ENCODE measurements around the gene ZNF185. TPM values are rescaled to one million over a fixed set of nuclear protein-coding genes. Genes with fewer than 3 reads are reported as not detected.

Gene ZNF185
- total RNA-seq, 1 donor from 2014 or later: 31.8 TPM

- H3K27me3 Mint-ChIP-seq (ENCODE audit: low read depth): peaks cover 5% of the 10 kb centered on the region
- H3K4me3 Mint-ChIP-seq: no peak overlapping the region
- H3K9me3 Mint-ChIP-seq: peaks cover 28% of the 10 kb centered on the region
- no peak overlapping the region for H3K27ac Mint-ChIP-seq
- no peak for DNase-seq (ENCODE audit: low spot score in 2 of 2, unreplicated experiment in 2 of 2)
- H3K4me1 Mint-ChIP-seq: no peaks in the 10 kb centered on the region
- no peak for TF ChIP-seq CTCF (IDR thresholded peaks at IDR 0.05; ENCODE audit: unreplicated experiment)
- no peaks in the 10 kb centered on the region for H3K36me3 Mint-ChIP-seq
Observed at GRCh38 chrX:152886716-152887115, 11.2 kb upstream of the ZNF185 start.

DNA sequence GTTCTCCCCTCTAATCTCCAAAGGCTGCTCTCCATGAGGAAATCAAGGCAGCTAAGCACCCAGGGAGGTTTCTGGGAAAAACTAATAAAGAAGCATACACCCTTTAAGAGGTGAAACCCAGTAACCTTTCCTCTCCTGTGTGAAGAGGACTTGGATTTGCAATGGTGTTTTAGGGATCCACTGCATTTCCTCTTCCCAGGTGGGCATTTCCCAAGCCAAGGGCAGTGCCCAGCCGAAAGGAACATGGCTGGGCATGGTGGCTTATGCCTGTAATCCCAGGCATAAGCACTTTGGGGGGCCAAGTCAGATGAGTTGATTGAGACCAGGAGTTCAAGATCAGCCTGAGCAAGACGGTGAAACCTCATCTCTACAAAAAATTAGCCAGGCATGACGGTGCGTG is 5.4 kb upstream of the ZNF185 start:
- TF ChIP-seq CTCF (IDR thresholded peaks at IDR 0.05; ENCODE audit: unreplicated experiment): no peak

GRCh38 chrX:152892999-152893891 is 4.6 kb upstream of the ZNF185 start:
- no peak for DNase-seq (ENCODE audit: low spot score in 2 of 2, unreplicated experiment in 2 of 2)
- H3K4me1 Mint-ChIP-seq: peaks cover 21% of the 10 kb centered on the region
- H3K27me3 Mint-ChIP-seq (ENCODE audit: low read depth): peaks cover 5% of the 10 kb centered on the region
- peak overlapping the region; percentile 82 for H3K27ac Mint-ChIP-seq
- TF ChIP-seq CTCF (IDR thresholded peaks at IDR 0.05; ENCODE audit: unreplicated experiment): no peak
- H3K4me3 Mint-ChIP-seq: no peak overlapping the region
- H3K9me3 Mint-ChIP-seq: peaks cover 25% of the 10 kb centered on the region
- H3K36me3 Mint-ChIP-seq: no peaks in the 10 kb centered on the region

More for the DNA sequence above, 5.4 kb upstream of the ZNF185 start:
- no peak overlapping the region for H3K4me3 Mint-ChIP-seq
- H3K9me3 Mint-ChIP-seq: peaks cover 26% of the 10 kb centered on the region
- H3K36me3 Mint-ChIP-seq: no peaks in the 10 kb centered on the region
- H3K27ac Mint-ChIP-seq: no peak overlapping the region
- peaks cover 5% of the 10 kb centered on the region for H3K27me3 Mint-ChIP-seq (ENCODE audit: low read depth)
- no peak for DNase-seq (ENCODE audit: low spot score in 2 of 2, unreplicated experiment in 2 of 2)
- peaks cover 21% of the 10 kb centered on the region for H3K4me1 Mint-ChIP-seq

GRCh38 chrX:152893980-152894610 is 3.8 kb upstream of the ZNF185 start:
- no peak for TF ChIP-seq CTCF (IDR thresholded peaks at IDR 0.05; ENCODE audit: unreplicated experiment)
- Mint-ChIP-seq H3K27ac (peak overlapping the region; percentile 82), H3K9me3 (peaks cover 22% of the 10 kb centered on the region), H3K36me3 (no peaks in the 10 kb centered on the region), H3K27me3 (ENCODE audit: low read depth) (peaks cover 2% of the 10 kb centered on the region), H3K4me3 (no peak overlapping the region), H3K4me1 (peaks cover 21% of the 10 kb centered on the region)
- DNase-seq (ENCODE audit: low spot score in 2 of 2, unreplicated experiment in 2 of 2): no peak

GRCh38 chrX:152895121-152895520 is 2.7 kb upstream of the ZNF185 start:
- Mint-ChIP-seq H3K4me3 (no peak overlapping the region), H3K4me1 (peaks cover 21% of the 10 kb centered on the region), H3K27ac (no peak overlapping the region), H3K9me3 (peaks cover 17% of the 10 kb centered on the region), H3K36me3 (no peaks in the 10 kb centered on the region), H3K27me3 (ENCODE audit: low read depth) (no peaks in the 10 kb centered on the region)
- no peak for DNase-seq (ENCODE audit: low spot score in 2 of 2, unreplicated experiment in 2 of 2)
- TF ChIP-seq CTCF (IDR thresholded peaks at IDR 0.05; ENCODE audit: unreplicated experiment): no peak

Measured in mesothelial cell of epicardium (in vitro differentiated cells).